Upper lobe of left lung (tissue), 6 donors: ENCODE data around the gene NHSL2. TPM values are rescaled to one million over a fixed set of nuclear protein-coding genes. Genes with fewer than 3 reads are reported as not detected.

Source experiments
- ATAC-seq, 2 donors: fragments of 200-7000 bp; cut with Tn5 transposase; one replicate each; pipeline ENCODE4 v1.9.1; 2022; ENCODE audit warnings: mild to moderate bottlenecking in 2 of 2, moderate library complexity in 2 of 2; ENCODE audit not compliant: low FRiP score in 2 of 2
- DNase-seq, 2 donors: peaks; one replicate each; pipeline ENCODE4 v3.0.0-alpha.2; 2019 to 2020
- H3K27ac ChIP-seq, 4 donors: fragments of 200-600 bp; sonication (generic); one replicate each; pipeline ENCODE4 v1.5.1; 2016 to 2019
- H3K27me3 ChIP-seq, 4 donors: fragments of 200-600 bp; sonication (generic); one replicate each; pipeline ENCODE4 v1.5.1; 2017 to 2019
- H3K36me3 ChIP-seq, 4 donors: fragments of 200-600 bp; sonication (generic); one replicate each; pipeline ENCODE4 v1.5.1; 2016 to 2019
- H3K4me1 ChIP-seq, 4 donors: fragments of 200-600 bp; sonication (generic); one replicate each; pipeline ENCODE4 v1.5.1; 2018 to 2019
- H3K4me3 ChIP-seq, 4 donors: fragments of 200-600 bp; sonication (generic); one replicate each; pipeline ENCODE4 v1.5.1; 2017 to 2019; ENCODE audit warnings: mild to moderate bottlenecking in 2 of 4, moderate library complexity in 1 of 4
- H3K9me3 ChIP-seq, 4 donors: fragments of 200-600 bp; sonication (generic); one replicate each; pipeline ENCODE4 v1.5.1; 2018 to 2019
- EP300 ChIP-seq, 4 donors: sonication (generic); formaldehyde crosslinking; IDR thresholded peaks; one replicate each; pipeline ENCODE4 v1.5.1; 2017; ENCODE audit warnings: antibody characterized with exemption in 4 of 4, control low read depth in 2 of 4
- POLR2A ChIP-seq, 4 donors: fragments of 450-650 bp; IDR thresholded peaks; one replicate each; pipeline ENCODE4 v1.5.1; 2016 to 2017; ENCODE audit warnings: antibody characterized with exemption in 4 of 4, mild to moderate bottlenecking in 2 of 4
- POLR2AphosphoS5 ChIP-seq, 2 donors: sonication (generic); formaldehyde crosslinking; IDR thresholded peaks; one replicate each; pipeline ENCODE4 v1.5.1; 2017; ENCODE audit warnings: antibody characterized with exemption in 2 of 2
- WGBS, 2 donors: methylation state at CpG; one replicate each; pipeline ENCODE4 v1.1.5; 2017 to 2018; 5-methylcytosine and 5-hydroxymethylcytosine counted together
- total RNA-seq, 6 donors: library from RNA; depleted of rRNA in 4 of 6; stranded (reverse); fragments of >200 nt in 4 of 6; gene quantifications; one replicate each; pipeline versions ENCODE4 v1.1.0 to v1.2.1, GENCODE V29; 2016 to 2021
- TF ChIP-seq, protein P1 (sequence below), 6 experiments: fragments of 450-650 bp in 4 of 6; fragments of 200-600 bp in 2 of 6; sonication (generic) in 2 of 6; IDR thresholded peaks; one replicate each; pipeline ENCODE4 v1.5.1; 2016 to 2019; ENCODE audit warnings: antibody characterized with exemption in 6 of 6
- donor health status: DM: no; HTN: no; CAD: no; lungs with moderate emphysema.
- donor health status: DM: no; HTN: yes; CAD: no; lungs with severe emphysema.

Gene NHSL2
- total RNA-seq, 6 donors from 2014 or later = 5.8 to 18.3 (median 9.9) TPM

DNA sequence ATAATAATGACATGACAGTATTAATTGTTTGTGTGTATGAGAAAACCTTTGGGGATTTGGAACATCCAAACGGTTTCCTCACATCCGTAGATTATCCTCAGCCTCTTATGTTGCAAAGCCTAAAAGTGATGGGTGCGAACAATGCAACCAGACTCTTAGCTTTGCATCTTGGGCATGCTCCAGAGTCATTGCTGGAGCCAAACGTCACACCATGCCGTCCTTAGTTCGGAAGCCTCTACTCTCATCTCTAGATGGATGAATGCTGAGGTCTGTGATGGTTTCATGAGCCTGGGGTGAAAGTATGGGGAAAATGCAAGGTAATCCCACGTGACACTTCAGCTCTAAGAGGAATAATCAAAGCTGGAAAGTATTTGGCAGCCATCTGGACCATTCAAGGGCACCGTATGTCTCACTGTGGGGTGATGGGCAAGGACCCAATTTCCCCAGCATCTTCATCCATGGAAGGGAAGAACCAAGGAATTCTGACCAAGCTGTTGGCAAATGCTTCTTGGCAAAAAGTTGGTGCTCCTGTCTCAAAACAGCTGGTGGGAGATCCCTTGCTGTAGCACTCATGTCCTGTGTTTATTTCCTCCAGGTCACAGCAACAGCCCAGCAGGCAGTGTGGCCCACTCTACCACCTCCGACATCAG is 227.3 kb downstream of the NHSL2 start:
- 80 to 93% methylated on average over 8 to 9 of the region's 9 CpGs for WGBS, 2 donors
- DNase-seq (no peak), ATAC-seq (no peak)
- H3K4me1 ChIP-seq = no peaks in the 10 kb centered on the region
- H3K36me3 ChIP-seq = peaks cover 0 to 11% (median 0%) of the 10 kb centered on the region in 4 donors
- TF ChIP-seq EP300 (IDR thresholded peaks at IDR 0.05) (no peak), POLR2A (IDR thresholded peaks at IDR 0.05) (no peak), POLR2AphosphoS5 (IDR thresholded peaks at IDR 0.05) (no peak)
- TF ChIP-seq, protein P1, sequence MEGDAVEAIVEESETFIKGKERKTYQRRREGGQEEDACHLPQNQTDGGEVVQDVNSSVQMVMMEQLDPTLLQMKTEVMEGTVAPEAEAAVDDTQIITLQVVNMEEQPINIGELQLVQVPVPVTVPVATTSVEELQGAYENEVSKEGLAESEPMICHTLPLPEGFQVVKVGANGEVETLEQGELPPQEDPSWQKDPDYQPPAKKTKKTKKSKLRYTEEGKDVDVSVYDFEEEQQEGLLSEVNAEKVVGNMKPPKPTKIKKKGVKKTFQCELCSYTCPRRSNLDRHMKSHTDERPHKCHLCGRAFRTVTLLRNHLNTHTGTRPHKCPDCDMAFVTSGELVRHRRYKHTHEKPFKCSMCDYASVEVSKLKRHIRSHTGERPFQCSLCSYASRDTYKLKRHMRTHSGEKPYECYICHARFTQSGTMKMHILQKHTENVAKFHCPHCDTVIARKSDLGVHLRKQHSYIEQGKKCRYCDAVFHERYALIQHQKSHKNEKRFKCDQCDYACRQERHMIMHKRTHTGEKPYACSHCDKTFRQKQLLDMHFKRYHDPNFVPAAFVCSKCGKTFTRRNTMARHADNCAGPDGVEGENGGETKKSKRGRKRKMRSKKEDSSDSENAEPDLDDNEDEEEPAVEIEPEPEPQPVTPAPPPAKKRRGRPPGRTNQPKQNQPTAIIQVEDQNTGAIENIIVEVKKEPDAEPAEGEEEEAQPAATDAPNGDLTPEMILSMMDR (IDR thresholded peaks at IDR 0.05) = no peak
- no peaks in the 10 kb centered on the region for H3K9me3 ChIP-seq
- H3K27me3 ChIP-seq = no peaks in the 10 kb centered on the region
- H3K27ac ChIP-seq = no peak overlapping the region
- no peak overlapping the region for H3K4me3 ChIP-seq

DNA sequence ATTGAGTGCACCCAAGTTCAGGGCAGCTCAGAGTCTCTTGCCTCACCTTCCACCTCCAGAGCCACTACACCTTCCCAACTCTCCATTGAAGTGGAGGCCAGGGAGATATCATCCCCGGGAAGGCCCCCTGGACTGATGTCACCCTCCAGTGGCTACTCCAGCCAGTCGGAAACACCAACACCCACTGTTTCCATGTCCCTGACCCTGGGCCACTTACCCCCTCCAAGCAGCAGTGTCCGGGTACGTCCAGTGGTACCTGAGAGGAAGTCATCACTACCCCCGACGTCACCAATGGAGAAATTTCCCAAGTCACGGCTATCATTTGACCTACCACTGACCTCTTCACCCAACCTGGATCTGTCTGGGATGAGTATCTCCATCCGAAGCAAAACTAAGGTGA is 228.9 kb downstream of the NHSL2 start:
- Histone ChIP-seq H3K36me3 (peaks cover 0 to 9% (median 0%) of the 10 kb centered on the region in 4 donors), H3K4me3 (no peak overlapping the region), H3K27me3 (no peaks in the 10 kb centered on the region), H3K9me3 (no peaks in the 10 kb centered on the region), H3K27ac (no peak overlapping the region), H3K4me1 (no peaks in the 10 kb centered on the region)
- 92 to 100% methylated on average over 6 to 8 of the region's 8 CpGs for WGBS, 2 donors
- TF ChIP-seq, protein P1 (IDR thresholded peaks at IDR 0.05) = no peak
- no peak for ATAC-seq
- DNase-seq = no peak

DNA sequence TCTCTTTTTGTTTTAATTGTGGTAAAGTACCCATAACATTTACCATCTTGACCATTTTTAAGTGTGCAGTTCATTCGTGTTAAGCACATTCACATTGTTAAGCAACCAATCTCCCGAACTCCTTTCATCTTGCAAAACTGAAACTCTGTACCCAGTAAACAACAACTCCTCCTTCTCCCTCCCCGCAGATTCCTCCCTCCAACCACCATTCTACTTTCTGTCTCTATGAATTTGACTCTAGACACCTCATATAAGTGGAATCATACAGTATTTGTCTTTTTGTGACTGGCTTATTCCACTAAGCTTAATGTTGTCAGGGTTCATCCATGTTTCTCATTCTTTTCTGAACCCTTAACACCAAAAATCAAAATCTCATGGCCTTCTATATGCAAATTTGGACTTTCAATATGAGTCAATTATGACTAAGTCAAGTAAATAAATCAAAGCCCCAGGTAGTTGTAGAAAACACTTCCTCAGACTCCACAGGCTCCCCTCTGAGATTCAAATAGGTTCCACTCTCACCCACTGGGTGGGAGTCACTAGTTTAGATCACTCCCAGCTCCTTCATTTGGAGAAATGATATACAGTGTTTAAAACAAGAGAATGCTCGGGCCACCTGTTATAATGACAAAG is 230.8 kb downstream of the NHSL2 start:
- Histone ChIP-seq H3K27me3 (no peaks in the 10 kb centered on the region), H3K27ac (no peak overlapping the region), H3K36me3 (peaks cover 0 to 5% (median 0%) of the 10 kb centered on the region in 4 donors), H3K4me3 (no peak overlapping the region), H3K4me1 (no peaks in the 10 kb centered on the region), H3K9me3 (no peaks in the 10 kb centered on the region)
- no peak for DNase-seq
- ATAC-seq = no peak
- WGBS, 2 donors = 57 to 64% methylated on average over 4 of the region's 4 CpGs
- TF ChIP-seq POLR2A (IDR thresholded peaks at IDR 0.05) (no peak), POLR2AphosphoS5 (IDR thresholded peaks at IDR 0.05) (no peak), EP300 (IDR thresholded peaks at IDR 0.05) (no peak)
- TF ChIP-seq, protein P1 (IDR thresholded peaks at IDR 0.05) = no peak

DNA sequence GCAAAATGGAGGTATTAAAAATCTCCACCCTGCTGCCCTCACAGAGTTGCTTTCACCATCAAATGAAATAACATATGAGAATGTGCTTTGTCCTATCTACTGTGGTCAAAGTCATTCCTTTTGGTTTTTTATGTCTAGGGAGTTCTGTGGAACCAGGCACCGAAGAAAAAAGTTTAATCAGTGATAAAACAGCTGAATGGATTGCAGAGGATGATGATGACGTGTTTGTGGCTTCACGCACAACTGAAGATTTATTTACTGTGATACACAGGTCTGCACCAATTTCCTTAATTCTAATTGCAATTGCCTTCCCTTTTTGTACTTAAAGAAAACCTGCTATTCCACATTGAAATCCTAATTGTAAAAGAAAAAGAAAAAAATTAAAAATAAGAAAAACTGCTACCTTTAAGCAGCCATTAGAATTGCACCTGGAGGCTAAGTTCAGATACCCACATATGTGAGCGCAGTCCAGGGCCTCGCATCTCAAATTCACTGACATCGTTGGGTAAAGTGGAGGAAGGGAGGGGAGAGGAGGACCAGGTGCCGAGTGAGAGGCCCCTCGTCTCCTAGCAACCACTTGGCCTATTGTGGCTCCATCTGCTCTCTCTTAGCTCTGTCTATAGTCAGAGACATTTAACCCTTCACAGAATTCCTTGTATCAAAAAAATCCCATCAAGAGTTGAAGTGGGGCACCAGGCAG is 231.6 kb downstream of the NHSL2 start:
- ATAC-seq (no peak), DNase-seq (no peak)
- H3K36me3 ChIP-seq = peaks cover 0 to 5% (median 0%) of the 10 kb centered on the region in 4 donors
- H3K4me3 ChIP-seq = no peak overlapping the region
- no peaks in the 10 kb centered on the region for H3K27me3 ChIP-seq
- no peak overlapping the region for H3K27ac ChIP-seq
- WGBS, 2 donors = 50 to 72% methylated on average over 8 of the region's 8 CpGs
- no peaks in the 10 kb centered on the region for H3K9me3 ChIP-seq
- TF ChIP-seq, protein P1 (IDR thresholded peaks at IDR 0.05) = no peak
- TF ChIP-seq POLR2A (IDR thresholded peaks at IDR 0.05) (no peak), POLR2AphosphoS5 (IDR thresholded peaks at IDR 0.05) (no peak), EP300 (IDR thresholded peaks at IDR 0.05) (no peak)
- H3K4me1 ChIP-seq = no peaks in the 10 kb centered on the region
